Lower lobe of right lung (tissue), 2 donors: ENCODE data around the gene GPX4. TPM values are rescaled to one million over a fixed set of nuclear protein-coding genes. Genes with fewer than 3 reads are reported as not detected.

Experiments used
- ATAC-seq, 2 donors: fragments of 200-7000 bp; cut with Tn5 transposase; one replicate each; pipeline ENCODE4 v1.9.1; 2020 to 2022; ENCODE audit warnings: mild to moderate bottlenecking in 2 of 2, moderate library complexity in 2 of 2
- DNase-seq: peaks from one replicate; pipeline ENCODE4 v3.0.0-alpha.2; 2020
- H3K27ac ChIP-seq: fragments of 200-600 bp; one replicate; pipeline ENCODE4 v1.8.0; 2022
- H3K27me3 ChIP-seq: fragments of 200-600 bp; one replicate; pipeline ENCODE4 v1.8.0; 2022; ENCODE audit warnings: low read depth
- H3K36me3 ChIP-seq: fragments of 200-600 bp; one replicate; pipeline ENCODE4 v1.8.0; 2022; ENCODE audit warnings: mild to moderate bottlenecking
- H3K4me1 ChIP-seq: fragments of 200-600 bp; one replicate; pipeline ENCODE4 v1.8.0; 2022
- H3K4me3 ChIP-seq: fragments of 200-600 bp; one replicate; pipeline ENCODE4 v1.8.0; 2022; ENCODE audit warnings: mild to moderate bottlenecking
- H3K9me3 ChIP-seq: fragments of 200-600 bp; one replicate; pipeline ENCODE4 v1.8.0; 2022
- CTCF ChIP-seq: fragments of 200-600 bp; IDR thresholded peaks from one replicate; pipeline ENCODE4 v1.8.0; 2022; ENCODE audit warnings: antibody characterized with exemption, mild to moderate bottlenecking
- intact Hi-C: fragments of 100-400 bp; cut with DNase I; formaldehyde crosslinking; loops from one replicate; pipeline ENCODE4 v1.11.0; 2022
- total RNA-seq: library from RNA; stranded (reverse); fragmentation: NEBNext Ultra II Directional; extraction: Animal tissue kit (Norgen Biotek cat#: 25700); gene quantifications from one replicate; pipeline ENCODE4 v1.2.1, GENCODE V29; 2021
- donor health status: DM: no; HTN: yes; CAD: no; lungs with severe emphysema.

Gene GPX4
- total RNA-seq, 1 donor from 2014 or later = 378 TPM

GRCh38 chr19:1155352-1156304 is 51.8 kb downstream of the GPX4 start:
- TF ChIP-seq CTCF = no peak
- Histone ChIP-seq H3K36me3 (peaks cover 33% of the 10 kb centered on the region), H3K4me3 (peak overlapping the region; percentile 50), H3K9me3 (no peaks in the 10 kb centered on the region), H3K27me3 (no peaks in the 10 kb centered on the region), H3K27ac (peak overlapping the region; percentile 94), H3K4me1 (peaks cover 60% of the 10 kb centered on the region)
- ATAC-seq = peak; percentile 51 to 55
- no peak for DNase-seq
- intact Hi-C loops = no loop called here

Other genes with a start within 250 kb of the GPX4 start
- gene CFD, start 244.3 kb upstream of the GPX4 start, total RNA-seq = 282 TPM
- 46.1 TPM for gene MED16, start 210.8 kb upstream of the GPX4 start, total RNA-seq
- not detected for gene RNU6-9, start 210.5 kb upstream of the GPX4 start, total RNA-seq
- gene R3HDM4, start 190.8 kb upstream of the GPX4 start, total RNA-seq = 46.0 TPM
- not detected for gene KISS1R, start 186.7 kb upstream of the GPX4 start, total RNA-seq
- 16.9 TPM for gene ARID3A, start 178.0 kb upstream of the GPX4 start, total RNA-seq
- gene WDR18, start 119.6 kb upstream of the GPX4 start, total RNA-seq = 29.2 TPM
- gene GRIN3B, start 103.6 kb upstream of the GPX4 start, total RNA-seq = 3.0 TPM
- gene TMEM259, start 82.9 kb upstream of the GPX4 start, total RNA-seq = 159 TPM
- not detected for gene RNU6-2, start 82.5 kb upstream of the GPX4 start, total RNA-seq
- gene CNN2, start 77.4 kb upstream of the GPX4 start, total RNA-seq = 158 TPM
- 53.3 TPM for gene ABCA7, start 63.9 kb upstream of the GPX4 start, total RNA-seq
- 83.5 TPM for gene ARHGAP45, start 36.8 kb upstream of the GPX4 start, total RNA-seq
- gene POLR2E, start 8.6 kb upstream of the GPX4 start, total RNA-seq = 158 TPM
- 91.6 TPM for gene SBNO2, start 70.3 kb downstream of the GPX4 start, total RNA-seq
- gene STK11, start 101.8 kb downstream of the GPX4 start, total RNA-seq = 50.5 TPM
- gene CBARP, start 134.0 kb downstream of the GPX4 start, total RNA-seq = 0.41 TPM
- 116 TPM for gene ATP5F1D, start 137.8 kb downstream of the GPX4 start, total RNA-seq
- 76.3 TPM for gene MIDN, start 144.6 kb downstream of the GPX4 start, total RNA-seq
- gene CIRBP, start 165.3 kb downstream of the GPX4 start, total RNA-seq = 352 TPM
- gene FAM174C, start 171.5 kb downstream of the GPX4 start, total RNA-seq = 43.5 TPM
- gene EFNA2, start 181.9 kb downstream of the GPX4 start, total RNA-seq = not detected